GM12875 (cell line): ENCODE data around the gene MTMR1.

ENCODE experiments used
- H3K4me3 ChIP-seq: one replicate; pipeline ENCODE4 v1.5.1; 2011; ENCODE audit warnings: low read depth, low read length, control low read depth
- CTCF ChIP-seq: IDR thresholded peaks from 2 replicates; pipeline ENCODE4 v1.5.1; 2011; ENCODE audit warnings: low read depth, mild to moderate bottlenecking, control low read depth, inconsistent platforms, low read length, moderate library complexity, borderline replicate concordance; ENCODE audit not compliant: insufficient read depth

MTMR1 gene

GRCh38 chrX:150696866-150697265 is 3.7 kb downstream of the MTMR1 start:
- no peak for TF ChIP-seq CTCF
- no peak overlapping the region for H3K4me3 ChIP-seq

GRCh38 chrX:150697641-150698040 is 4.4 kb downstream of the MTMR1 start:
- TF ChIP-seq CTCF, result no peak
- H3K4me3 ChIP-seq, result no peak overlapping the region

GRCh38 chrX:150698981-150699380 is 5.8 kb downstream of the MTMR1 start:
- no peak overlapping the region for H3K4me3 ChIP-seq
- TF ChIP-seq CTCF, result no peak

GRCh38 chrX:150700107-150700506 is 6.9 kb downstream of the MTMR1 start:
- TF ChIP-seq CTCF, result no peak
- no peak overlapping the region for H3K4me3 ChIP-seq

- H3K4me3 ChIP-seq, result no peak overlapping the region
- no peak for TF ChIP-seq CTCF
These were observed 8.2 kb downstream of the MTMR1 start for GRCh38 chrX:150701377-150701776.

GRCh38 chrX:150702966-150703694 is 9.9 kb downstream of the MTMR1 start:
- no peak for TF ChIP-seq CTCF

GRCh38 chrX:150703695-150703974 is 10.4 kb downstream of the MTMR1 start:
- H3K4me3 ChIP-seq, result no peak overlapping the region
- no peak for TF ChIP-seq CTCF

More at GRCh38 chrX:150702966-150703694, 9.9 kb downstream of the MTMR1 start:
- no peak overlapping the region for H3K4me3 ChIP-seq
